Mesodermal cell (in vitro differentiated cells): ENCODE results near the gene IFNG.
A peak's percentile ranks its signal among the peaks of the same experiment; 100 is the strongest.

Source experiments
- H3K27ac ChIP-seq: 2 replicates; pipeline ENCODE4 v1.7.0; 2013; ENCODE audit warnings: mild to moderate bottlenecking, low read depth, low read length, moderate library complexity; ENCODE audit not compliant: severe bottlenecking
- H3K36me3 ChIP-seq: 2 replicates; pipeline ENCODE4 v1.7.1; 2013; ENCODE audit warnings: mild to moderate bottlenecking, low read length, moderate library complexity; ENCODE audit not compliant: control insufficient read depth, insufficient read depth
- H3K4me1 ChIP-seq: one replicate; pipeline ENCODE4 v1.7.1; 2013; ENCODE audit warnings: mild to moderate bottlenecking, low read length; ENCODE audit not compliant: insufficient read depth, control insufficient read depth, poor library complexity, severe bottlenecking
- H3K4me3 ChIP-seq: 2 replicates; pipeline ENCODE4 v1.7.0; 2013; ENCODE audit warnings: low read length, control low read depth, mild to moderate bottlenecking; ENCODE audit not compliant: insufficient read depth, poor library complexity, severe bottlenecking; ENCODE audit errors: extremely low read depth
- H3K9me3 ChIP-seq: 2 replicates; pipeline ENCODE4 v1.7.1; 2013; ENCODE audit warnings: mild to moderate bottlenecking, low read length, moderate library complexity; ENCODE audit not compliant: control insufficient read depth
- WGBS, 2 experiments: methylation state at CpG; one replicate each; pipeline ENCODE4 v1.1.5; 2013; ENCODE audit warnings: missing lambda C conversion rate in 2 of 2; ENCODE audit not compliant: insufficient coverage in 2 of 2; 5-methylcytosine and 5-hydroxymethylcytosine counted together

The IFNG gene

DNA sequence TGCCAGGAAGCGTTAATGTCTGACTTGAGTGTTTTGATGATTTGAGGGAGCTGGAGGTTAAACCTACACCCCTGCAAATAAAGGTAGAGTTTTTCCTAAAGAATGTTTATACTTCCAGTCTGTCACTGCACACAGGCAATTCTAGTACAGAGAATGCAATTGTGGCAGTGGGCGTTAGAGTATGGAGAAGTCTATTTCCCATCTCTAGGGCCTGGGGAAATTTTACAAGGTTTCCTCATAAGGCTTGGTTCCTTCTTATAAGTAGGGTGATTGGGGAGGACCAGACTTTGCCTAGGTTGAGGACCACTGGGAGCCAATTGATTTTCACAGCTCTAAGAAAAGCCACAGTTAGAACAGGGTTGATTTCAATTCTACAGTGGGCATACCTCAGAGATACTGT lies 44.3 kb downstream of the IFNG start:
- H3K27ac ChIP-seq = no peak overlapping the region
- no peaks in the 10 kb centered on the region for H3K9me3 ChIP-seq
- 100% methylated on average over 1 of the region's 2 CpGs; no CpG with 5 or more reads in 1 of the 2 experiments for WGBS, 2 experiments
- H3K36me3 ChIP-seq = no peaks in the 10 kb centered on the region
- H3K4me3 ChIP-seq = no peak overlapping the region
- no peaks in the 10 kb centered on the region for H3K4me1 ChIP-seq

DNA sequence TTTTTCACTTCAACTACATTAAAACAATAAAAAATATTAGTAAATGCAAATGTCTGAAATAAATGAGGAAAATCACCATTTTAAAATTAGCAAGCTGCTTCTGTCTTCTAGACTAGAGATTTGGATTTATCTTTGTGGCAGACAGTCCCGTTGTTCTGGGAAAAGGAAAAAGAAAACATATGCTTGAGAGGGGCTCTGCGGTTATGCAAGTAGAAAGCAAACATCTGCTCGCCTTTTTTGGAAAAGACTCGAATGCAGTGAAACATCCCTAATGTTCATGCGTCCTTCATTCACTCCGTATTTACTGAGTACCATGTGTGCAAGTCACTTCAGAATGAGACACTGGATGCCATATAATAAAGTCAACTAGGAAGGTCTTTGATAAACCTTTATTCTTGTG lies 44.9 kb downstream of the IFNG start:
- H3K36me3 ChIP-seq = no peaks in the 10 kb centered on the region
- H3K27ac ChIP-seq = no peak overlapping the region
- no peaks in the 10 kb centered on the region for H3K4me1 ChIP-seq
- H3K9me3 ChIP-seq = no peaks in the 10 kb centered on the region
- 92 to 93% methylated on average over 4 to 6 of the region's 6 CpGs for WGBS, 2 experiments
- H3K4me3 ChIP-seq = no peak overlapping the region

DNA sequence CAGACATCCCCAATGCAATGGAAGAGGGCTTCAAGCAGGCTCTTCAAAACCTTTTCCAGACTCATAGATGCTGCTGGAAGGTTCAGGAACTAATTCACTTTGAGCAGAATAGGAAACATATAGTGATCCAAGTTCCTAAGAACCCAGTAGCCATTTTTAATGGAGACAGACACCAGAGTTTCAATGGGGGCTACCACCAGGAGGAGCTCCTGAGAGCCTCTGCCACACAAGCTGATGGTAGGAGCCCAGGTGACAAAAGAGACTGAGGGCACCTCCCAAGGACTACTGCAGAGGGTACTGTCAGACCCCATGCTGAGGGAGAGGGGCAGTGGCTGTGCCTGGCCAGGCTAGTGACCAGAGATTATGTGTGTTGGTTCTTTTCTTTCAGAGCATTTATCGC lies 45.9 kb downstream of the IFNG start:
- Histone ChIP-seq H3K9me3 (no peaks in the 10 kb centered on the region), H3K4me1 (no peaks in the 10 kb centered on the region), H3K4me3 (no peak overlapping the region), H3K36me3 (no peaks in the 10 kb centered on the region), H3K27ac (no peak overlapping the region)
- WGBS, 2 experiments = no CpG with 5 or more reads among the region's 1 CpG

DNA sequence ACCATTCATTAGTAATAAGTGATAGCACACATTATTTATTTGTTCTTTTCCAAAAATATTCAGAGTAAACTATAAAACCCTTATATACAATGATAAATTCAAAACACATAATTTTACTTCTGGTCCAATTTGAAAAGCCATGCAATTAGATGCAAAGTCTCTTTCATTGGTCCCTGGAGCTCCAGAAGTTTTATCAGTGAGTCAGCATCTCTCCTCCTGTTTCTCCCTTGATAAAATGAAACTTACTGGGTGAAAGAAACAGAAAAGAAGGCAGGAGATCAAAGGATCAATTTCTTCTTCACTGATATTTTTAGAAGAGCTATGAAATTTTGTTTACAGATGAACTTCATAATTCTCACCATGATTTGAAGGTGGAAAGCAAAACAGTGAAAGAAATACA lies 47.5 kb downstream of the IFNG start:
- H3K4me1 ChIP-seq = no peaks in the 10 kb centered on the region
- H3K9me3 ChIP-seq = no peaks in the 10 kb centered on the region
- no peaks in the 10 kb centered on the region for H3K36me3 ChIP-seq
- H3K4me3 ChIP-seq = no peak overlapping the region
- H3K27ac ChIP-seq = no peak overlapping the region

DNA sequence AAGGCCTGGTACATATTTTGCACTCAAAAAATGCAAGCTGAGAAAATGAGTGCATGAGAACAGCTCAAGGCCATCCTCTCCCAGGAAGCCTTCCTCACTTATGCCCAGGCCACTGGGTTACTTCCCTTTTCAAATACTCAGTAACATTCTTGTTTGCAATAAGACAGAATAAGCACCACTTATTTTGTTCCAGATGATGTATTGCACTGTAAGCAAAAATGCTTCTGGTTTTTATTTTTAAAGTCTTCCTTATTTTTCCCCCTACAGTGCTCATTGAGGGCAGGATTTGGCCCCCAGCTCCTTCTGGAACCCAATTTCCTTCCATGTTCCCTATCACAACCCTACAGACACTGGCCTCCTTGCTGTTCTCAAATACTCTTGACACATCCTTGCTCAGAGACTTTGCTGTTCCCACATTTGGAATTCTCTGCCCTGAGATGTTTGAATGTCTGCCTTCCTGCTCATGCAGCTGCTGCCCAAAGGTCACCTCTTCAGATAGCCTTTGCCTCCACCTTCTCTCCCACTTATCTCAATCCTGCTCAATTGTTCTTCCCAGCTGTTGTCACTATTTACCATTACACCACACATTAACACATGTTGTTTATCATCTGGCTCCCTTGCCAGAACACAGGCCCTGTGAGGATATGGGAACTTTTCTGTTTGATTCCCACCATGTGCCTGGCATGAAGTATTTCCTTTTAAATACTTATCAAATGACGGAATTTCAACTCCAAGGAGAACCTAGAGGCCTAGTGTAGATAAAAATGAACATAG lies 49.9 kb downstream of the IFNG start:
- H3K4me1 ChIP-seq = no peaks in the 10 kb centered on the region
- no peak overlapping the region for H3K4me3 ChIP-seq
- H3K27ac ChIP-seq = peak overlapping the region; percentile 62
- H3K36me3 ChIP-seq = no peaks in the 10 kb centered on the region
- no CpG with 5 or more reads among the region's 1 CpG for WGBS, 2 experiments
- no peaks in the 10 kb centered on the region for H3K9me3 ChIP-seq

DNA sequence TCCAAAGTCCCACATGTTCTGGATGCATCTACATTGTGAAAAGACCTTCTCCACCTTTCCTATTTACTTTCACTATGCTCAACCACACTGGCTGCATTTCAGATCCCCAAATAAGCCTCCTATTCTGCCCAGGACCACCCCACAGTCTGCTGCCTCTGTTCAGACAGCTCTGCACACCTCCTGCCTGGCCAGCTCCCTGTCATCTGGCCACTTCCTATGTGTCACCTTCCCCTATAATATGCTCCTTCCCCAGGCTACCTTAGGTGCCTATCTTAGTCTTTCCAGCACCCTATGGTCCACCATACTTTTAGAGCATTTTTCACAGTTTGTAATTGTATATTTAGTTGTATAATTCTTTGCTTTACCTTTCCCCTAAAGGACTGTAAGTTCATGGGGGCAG lies 50.5 kb downstream of the IFNG start:
- Histone ChIP-seq H3K4me1 (no peaks in the 10 kb centered on the region), H3K27ac (no peak overlapping the region), H3K4me3 (no peak overlapping the region), H3K36me3 (no peaks in the 10 kb centered on the region), H3K9me3 (no peaks in the 10 kb centered on the region)

DNA sequence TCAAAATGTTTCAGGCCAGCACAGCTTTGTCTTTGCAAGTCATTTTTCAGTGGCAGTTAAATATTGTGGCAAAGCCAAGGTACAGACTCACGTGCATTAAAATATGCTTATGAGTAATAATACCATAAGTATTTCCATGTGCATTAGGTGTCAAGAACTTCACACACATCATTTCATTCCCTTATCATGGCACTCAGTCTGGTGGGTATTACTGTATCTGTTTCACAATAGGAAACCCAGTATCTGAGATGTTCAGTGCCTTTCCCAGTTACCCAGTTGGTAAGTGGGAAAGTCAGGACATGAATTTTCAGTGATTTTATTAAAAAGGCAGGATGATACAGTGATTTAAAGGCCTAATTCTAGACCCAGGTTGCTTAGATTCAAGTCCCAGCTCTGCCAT lies 52.9 kb downstream of the IFNG start:
- Histone ChIP-seq H3K27ac (no peak overlapping the region), H3K9me3 (no peaks in the 10 kb centered on the region), H3K4me3 (no peak overlapping the region), H3K4me1 (no peaks in the 10 kb centered on the region), H3K36me3 (no peaks in the 10 kb centered on the region)
- WGBS, 2 experiments = no CpG with 5 or more reads among the region's 1 CpG

DNA sequence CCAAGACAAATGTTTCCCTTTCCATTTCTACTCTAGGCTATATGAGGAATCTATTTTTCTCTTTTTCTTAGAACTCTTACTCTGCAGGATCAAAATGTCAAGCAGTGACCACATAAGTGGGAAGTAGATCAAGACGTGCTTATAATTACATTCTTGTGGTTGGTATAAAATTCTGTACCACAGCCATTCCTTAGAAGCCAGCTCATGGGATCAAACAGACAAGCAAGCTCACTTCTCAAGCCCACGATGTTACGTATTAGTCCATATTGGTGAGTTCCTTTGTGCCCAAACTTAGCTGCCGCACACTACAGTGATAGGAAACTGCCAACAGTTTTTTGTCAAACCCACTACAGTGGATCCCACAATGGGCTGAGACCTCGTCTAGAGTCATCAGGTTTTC lies 53.4 kb downstream of the IFNG start:
- WGBS, 2 experiments = 83 to 93% methylated on average over 4 of the region's 5 CpGs
- Histone ChIP-seq H3K27ac (no peak overlapping the region), H3K4me3 (no peak overlapping the region), H3K36me3 (no peaks in the 10 kb centered on the region), H3K9me3 (no peaks in the 10 kb centered on the region), H3K4me1 (no peaks in the 10 kb centered on the region)
